ENCODE data around the gene GAD2. TPM values are rescaled to one million over a fixed set of nuclear protein-coding genes. Genes with fewer than 3 reads are reported as not detected.
A peak's percentile ranks its signal among the peaks of the same experiment; 100 is the strongest.
"Not testable (repeated sequence)": the region's sequence is repeated elsewhere in the genome, so short reads cannot be mapped to it uniquely, and the experiment has no call there.

The GAD2 gene
- polyA plus RNA-seq, 3 donors: 2.4 to 4.1 (median 3.4) TPM

DNA sequence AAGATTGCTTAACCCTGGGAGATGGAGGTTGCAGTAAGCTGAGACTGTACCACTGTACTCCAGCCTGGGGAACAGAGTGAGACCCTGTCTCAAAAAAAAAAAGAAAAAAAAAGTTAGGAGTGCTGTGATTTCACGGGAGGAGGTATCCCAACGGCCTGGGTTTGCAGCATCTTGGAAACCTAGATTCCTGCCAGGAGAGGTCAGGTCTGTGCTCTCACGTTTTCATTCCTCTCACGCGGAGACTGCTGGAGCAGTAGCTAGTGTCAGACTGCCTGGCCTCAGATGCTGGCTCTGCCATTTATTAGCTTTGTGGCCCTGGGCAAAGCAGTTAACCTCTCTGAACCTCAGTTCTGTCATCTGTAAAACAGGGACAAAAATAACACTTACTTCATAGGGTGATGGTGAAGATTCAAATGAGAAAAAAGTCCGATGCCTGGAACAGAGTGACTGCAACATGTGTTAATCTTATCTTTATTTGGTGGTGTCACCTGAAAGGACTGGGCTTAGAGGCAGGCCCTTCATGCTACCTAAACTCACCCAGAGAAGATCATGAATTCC is 94.9 kb downstream of the GAD2 start:
- no peak for DNase-seq

DNA sequence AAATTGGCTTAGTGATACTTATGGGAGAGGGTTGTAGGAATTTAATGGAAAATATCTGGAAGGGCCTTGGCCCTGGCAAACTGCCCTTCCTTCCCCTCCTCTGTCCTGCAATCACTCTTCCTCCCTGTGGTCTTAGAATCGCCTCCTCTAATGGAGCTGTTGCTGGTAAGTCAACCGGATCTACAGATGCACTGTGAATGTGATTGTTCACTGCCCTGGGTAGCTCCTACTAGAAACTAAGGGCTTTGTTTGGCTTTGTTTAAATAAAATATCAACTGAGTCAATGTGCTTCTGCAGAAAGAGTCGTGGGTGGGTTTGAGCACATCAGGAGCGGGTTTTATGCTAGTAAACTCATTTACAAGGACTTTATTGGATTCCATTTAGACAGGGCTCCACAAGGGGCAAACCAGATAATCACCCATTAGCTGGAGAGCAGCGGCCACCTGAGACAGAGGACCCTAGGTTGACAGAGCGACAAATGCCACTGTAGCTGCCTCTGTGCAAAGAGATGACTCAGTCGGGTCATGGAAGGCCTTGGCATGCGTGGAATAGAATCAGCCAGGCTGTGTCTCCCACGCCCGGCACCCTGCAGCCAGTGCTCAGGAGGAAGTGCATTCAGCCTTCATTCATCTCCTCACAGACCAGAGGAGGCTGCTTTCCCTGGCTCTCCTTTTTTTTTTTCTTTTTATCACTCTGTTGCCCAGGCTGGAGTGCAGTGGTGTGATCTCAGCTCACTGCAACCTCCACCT is 97.9 kb downstream of the GAD2 start:
- no peak for DNase-seq

DNA sequence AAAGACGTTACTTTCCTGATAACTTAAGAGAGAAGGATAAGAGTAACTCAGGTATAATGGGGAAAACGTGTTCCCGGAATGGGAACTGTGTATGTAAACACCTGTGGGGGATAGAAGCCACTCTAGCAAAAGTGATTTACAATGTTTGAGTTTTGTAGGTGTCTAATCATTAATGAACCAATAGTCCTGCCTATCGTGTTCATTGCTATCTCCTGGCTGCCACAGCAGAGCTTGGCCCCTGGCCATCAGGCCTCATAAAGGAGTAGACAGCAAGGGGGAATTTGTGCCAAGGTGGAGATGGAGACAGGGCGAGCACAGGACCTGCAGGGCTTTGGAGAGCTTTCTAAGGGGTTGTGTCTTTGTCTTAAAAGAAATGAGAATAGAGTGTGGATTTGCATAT is 102.1 kb downstream of the GAD2 start:
- no peak for DNase-seq

DNA sequence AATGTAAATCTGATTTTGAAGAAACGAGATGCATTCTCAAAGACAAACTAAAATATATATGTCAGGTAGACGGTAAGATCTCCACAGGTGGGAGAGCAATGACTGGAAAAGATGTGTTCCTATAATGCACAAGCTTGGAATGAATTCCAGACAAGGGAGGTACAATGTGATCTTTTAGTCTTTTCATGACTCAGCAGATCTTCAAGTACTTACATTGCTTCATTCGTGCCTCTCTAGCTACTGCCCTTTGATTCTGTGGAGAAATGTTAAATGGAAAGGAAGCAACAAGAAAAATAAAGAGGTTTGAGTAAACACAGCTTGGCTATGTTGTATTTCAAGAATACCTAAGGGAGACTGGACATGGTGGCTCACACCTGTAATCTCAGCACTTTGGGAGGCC is 106.6 kb downstream of the GAD2 start:
- no peak for DNase-seq

DNA sequence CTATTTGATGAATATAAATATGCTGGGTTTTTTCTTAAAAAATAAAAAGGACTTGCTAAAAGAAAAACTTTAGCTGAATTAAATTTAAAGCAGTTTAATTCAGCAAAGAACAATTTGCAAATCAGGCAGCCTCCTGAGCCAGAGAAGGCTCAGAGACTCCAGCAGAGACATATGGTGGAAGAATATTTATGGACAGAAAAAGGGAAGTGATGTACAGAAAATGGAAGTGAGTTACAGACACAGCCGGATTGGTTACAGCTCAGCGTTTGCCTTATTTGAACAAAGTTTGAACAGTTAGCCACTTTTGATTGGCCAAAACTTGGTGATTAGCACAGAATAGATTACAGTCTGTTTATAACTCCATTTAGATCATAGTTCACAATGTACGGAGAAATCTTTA is 110.3 kb downstream of the GAD2 start:
- DNase-seq: no peak

DNA sequence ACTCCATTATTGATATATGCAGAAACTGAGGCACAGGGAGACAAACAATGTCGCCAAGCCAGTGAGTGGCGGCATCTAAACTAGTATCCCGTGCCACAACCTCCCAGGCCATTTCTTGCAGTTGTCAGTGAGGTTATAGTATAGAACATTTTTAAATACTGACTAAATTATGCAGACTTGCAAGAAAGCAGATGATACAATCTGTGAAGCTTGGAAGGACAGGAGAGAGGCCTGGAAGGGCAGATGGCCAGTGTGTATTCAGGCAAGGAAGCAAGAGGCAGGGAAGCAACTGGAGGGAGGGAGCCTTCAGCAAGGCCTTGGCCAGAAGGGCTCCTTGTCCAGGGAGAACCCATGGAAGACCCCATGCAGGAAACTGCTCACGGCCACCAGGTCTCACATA is 111.2 kb downstream of the GAD2 start:
- DNase-seq: no peak

DNA sequence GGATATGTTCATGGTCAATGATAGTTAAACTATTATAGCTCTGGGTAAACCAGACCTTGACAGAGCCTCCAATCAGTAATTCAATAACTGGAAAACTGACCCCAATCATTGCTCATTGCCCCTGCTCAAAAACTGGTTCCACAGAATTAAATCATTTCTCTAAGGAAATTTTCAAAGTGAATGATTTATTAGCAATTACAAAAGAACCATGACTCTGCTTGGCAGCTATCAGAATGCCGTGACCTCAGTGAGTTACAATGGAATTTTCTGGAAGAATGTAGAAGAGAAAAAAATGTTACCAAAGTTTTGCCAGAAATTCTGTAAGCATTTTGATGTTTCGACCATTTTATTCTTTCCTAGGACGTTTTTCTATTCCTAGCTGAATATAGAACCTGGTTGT is 114.8 kb downstream of the GAD2 start:
- DNase-seq: no peak

DNA sequence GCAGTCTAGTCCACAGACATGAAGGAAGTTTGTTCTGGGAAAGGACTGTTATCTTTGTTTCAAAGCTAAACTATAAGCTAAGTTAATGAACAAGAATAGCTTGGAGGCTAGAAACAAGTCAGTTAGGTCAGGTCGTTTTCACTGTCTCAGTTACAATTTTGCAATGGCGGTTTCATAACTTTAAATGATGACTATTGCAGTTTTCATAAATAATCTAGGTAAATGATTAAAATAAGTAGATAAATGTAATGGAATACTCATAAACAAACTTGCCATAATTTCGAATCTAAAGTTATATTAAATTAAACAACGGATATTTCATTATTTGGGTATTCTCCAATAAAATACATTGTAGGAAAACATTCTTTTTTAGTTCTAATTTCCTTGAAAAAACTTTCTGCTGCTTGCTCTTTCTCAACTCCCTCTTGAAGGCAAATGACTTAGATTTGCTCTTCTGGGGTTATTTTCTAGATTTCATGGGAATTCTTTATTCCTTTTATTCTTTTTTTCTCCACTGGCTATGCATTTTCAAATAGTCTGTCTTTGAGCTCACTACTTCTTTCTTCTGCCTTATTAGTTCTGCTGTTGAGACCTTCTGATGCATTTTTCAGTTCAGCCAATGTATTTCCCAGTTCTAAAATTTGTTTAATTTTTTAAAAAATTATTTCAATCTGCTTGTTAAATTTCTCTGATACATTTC is 117.8 kb downstream of the GAD2 start:
- no peak for DNase-seq

DNA sequence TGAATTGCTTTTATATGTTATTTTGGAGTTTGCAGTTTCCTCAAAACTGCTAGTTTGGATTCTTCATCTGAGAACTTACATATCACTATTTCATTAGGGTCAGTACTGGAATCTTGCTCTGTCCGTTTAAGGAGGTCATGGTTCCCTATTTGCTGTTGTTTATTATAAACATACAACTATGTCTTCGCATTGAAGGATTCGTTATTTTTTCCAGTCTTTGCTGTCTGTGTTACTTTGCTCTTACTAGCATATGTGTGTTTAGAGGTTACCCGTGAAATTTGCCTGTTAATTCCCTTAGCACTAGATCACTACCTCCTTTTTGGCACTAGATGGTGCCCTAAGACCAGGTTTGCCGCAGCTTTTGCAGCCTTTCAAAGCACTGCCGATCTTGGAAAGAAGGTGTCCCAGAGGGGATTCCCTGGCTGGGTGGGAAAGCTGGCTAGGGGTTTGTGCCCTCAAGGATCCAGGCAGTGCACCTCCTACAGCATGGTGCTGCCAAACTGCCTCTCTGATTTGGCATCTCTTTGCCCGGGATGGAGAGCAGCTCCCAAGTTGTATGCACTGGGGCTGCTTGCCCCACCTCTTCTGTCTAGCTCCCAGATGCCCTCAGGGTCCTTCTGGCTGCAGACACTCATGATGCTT is 118.5 kb downstream of the GAD2 start:
- peak; percentile 57 for DNase-seq

DNA sequence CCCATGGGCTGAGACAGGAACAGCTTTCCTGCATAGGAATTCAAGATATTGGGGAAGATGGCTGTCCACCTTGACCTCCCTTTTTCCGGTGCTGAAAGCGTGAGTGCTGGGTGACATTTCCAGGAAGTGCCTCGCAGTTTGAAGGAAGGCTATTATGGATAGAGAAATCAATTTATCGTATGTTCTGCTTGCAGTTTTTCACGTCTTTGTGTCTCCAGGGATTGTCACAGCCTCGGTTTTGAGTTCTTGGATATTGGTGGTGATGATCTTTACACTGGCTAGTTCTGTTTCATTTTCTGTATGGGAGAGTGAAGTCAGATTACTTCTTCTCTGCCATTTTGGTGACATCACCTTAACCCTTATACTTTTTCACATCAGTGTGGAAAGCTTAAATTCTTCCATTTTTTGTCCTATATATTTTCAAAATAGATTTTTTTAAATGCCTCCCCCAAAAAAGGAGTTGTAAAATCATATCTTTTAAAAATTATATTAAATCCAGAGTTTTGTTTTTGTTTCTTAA is 119.1 kb downstream of the GAD2 start:
- no peak for DNase-seq

DNA sequence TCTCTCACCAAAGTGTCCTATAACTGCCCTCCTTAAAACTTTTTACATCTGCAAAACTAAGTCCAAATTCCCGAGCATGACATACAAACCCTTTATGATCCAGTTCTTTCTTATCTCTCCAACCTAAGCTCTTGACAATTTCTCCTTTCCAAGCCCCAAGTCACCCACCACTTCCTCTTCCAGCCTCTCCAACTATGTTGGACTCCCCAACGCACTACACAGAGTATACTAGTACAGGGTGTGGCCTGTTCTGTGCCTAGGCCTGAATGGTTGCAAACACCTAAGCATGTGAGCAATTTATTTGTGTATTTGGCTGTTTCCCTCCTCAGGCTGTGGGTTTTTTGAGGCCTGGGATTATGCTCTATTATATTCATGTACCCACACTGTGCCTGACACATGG is 120.4 kb downstream of the GAD2 start:
- DNase-seq: no peak

DNA sequence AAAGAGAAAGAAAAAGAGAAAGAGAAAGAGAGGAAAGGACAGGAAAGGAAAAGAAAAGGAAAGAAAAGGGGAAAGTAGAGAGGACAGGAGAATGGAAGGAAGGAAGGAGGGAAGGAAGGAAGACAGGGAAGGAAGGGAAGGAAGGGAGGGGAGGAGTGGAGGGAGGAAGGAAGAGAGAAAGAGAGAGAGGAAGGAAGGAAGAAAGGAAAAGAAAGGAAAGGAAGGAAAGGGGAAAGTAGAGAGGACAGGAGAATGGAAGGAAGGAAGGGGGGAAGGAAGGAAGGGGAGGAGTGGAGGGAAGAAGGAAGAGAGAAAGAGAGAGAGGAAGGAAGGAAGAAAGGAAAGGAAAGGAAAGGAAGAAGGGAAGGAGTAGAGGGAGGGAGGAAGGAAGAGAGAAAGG is 125.1 kb downstream of the GAD2 start:
- DNase-seq: no peak

DNA sequence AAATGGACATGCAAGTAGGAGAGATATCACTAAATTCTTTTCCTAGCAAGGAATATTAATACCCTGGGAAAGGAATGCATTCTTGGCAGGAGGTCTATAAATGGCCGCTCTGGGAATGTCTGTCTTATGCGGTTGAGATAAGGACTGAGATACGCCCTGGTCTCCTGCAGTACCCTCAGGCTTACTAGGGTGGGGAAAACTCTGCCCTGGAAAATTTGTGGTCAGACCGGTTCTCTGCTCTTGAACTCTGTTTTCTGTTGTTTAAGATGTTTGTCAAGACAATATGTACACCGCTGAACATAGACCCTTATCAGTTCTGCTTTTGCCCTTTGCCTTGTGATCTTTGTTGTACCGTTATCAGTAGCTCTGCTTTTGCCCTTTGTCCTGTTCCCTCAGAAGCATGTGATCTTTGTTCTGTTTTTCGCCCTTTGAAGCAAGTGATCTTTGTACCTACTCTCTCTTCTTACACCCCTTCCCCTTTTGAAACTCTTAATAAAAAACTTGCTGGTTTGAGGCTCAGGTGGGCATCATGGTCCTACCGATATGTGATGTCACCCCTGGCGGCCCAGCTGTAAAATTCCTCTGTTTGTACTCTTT is 132.3 kb downstream of the GAD2 start:
- DNase-seq: not testable (repeated sequence)

Other genes with a start within 250 kb of the GAD2 start
- gene APBB1IP, start 221.6 kb downstream of the GAD2 start, polyA plus RNA-seq (ENCODE audit: insufficient read length in 3 of 3): 1 to 10 TPM in 2 of 3 donors, under 1 TPM in 1; 0.86 to 1.8 (median 1.3) TPM

Data from renal pelvis (tissue), 4 donors.